ENCODE results near the gene TMEM39B.
"Not testable (repeated sequence)": the region's sequence is repeated elsewhere in the genome, so short reads cannot be mapped to it uniquely, and the experiment has no call there.

Gene TMEM39B

GRCh38 chr1:32077451-32077850 is 4.7 kb downstream of the TMEM39B start:
- intact Hi-C loops (cut with DNase I; ENCODE audit: low total_unique reads) = loop anchor here (10.0 kb wide), 1 partner anchor 413 kb away; no protein-coding TSS in a partner anchor
- Histone ChIP-seq H3K9me3 (no peaks in the 10 kb centered on the region), H3K36me3 (peaks cover 30 to 70% (median 49%) of the 10 kb centered on the region in 3 donors), H3K4me1 (peaks cover 0 to 9% (median 8%) of the 10 kb centered on the region in 4 donors), H3K27me3 (no peaks in the 10 kb centered on the region), H3K27ac (no peak overlapping the region), H3K4me3 (no peak overlapping the region)
- TF ChIP-seq CTCF (IDR thresholded peaks at IDR 0.05) = no peak
- no peak for DNase-seq

DNA sequence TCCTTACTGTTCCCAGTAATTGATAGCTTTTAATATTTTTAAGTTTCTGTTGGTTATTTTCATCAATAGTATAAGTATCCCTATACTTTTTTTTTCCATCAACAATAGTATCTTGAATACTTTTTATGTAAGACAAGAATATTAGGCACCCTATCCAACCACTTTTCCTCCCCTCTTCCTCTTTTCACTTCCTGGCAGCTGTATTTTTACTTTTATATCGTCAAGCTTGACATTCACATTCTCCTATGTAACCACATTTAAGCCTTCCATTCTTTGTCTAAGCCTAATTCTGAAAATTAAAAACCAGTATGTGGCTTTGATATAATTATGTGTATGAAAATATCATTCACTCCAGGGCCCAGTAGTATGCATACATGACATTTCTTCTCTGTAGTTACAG is 9.3 kb downstream of the TMEM39B start:
- Histone ChIP-seq H3K27me3 (no peaks in the 10 kb centered on the region), H3K36me3 (peaks cover 21 to 85% (median 57%) of the 10 kb centered on the region in 3 donors), H3K4me3 (no peak overlapping the region), H3K27ac (no peak overlapping the region), H3K9me3 (no peaks in the 10 kb centered on the region), H3K4me1 (no peaks in the 10 kb centered on the region)
- DNase-seq = no peak
- no peak for TF ChIP-seq CTCF (IDR thresholded peaks at IDR 0.05)
- intact Hi-C loops (cut with DNase I; ENCODE audit: low total_unique reads) = no loop called here

DNA sequence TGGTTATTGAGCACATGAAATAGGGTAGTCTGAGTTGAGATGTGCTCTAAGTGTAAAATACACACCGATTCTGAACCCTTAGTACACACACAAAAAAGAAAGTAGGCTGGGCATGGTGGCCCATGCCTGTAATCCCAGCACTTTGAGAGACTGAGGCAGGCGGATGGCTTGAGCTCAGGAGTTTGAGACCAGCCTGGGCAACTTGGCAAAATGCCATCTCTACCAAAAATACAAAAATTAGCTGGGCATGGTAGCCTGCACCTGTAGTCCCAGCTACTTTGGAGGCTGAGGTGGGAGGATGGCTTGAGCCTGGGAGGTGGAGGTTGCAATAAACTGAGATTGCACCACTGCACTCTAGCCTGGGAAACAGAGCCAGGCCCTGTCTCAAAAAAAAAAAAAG is 13.6 kb downstream of the TMEM39B start:
- intact Hi-C loops (cut with DNase I; ENCODE audit: low total_unique reads); H3K4me1 ChIP-seq; H3K4me3 ChIP-seq; H3K27ac ChIP-seq; H3K9me3 ChIP-seq; DNase-seq; H3K27me3 ChIP-seq: not testable (repeated sequence)
- peaks cover 5 to 78% (median 37%) of the 10 kb centered on the region in 3 donors for H3K36me3 ChIP-seq

GRCh38 chr1:32091176-32091575 is 18.4 kb downstream of the TMEM39B start:
- peaks cover 47 to 88% (median 57%) of the 10 kb centered on the region in 3 donors for H3K36me3 ChIP-seq
- H3K4me1 ChIP-seq = no peaks in the 10 kb centered on the region
- H3K9me3 ChIP-seq = no peaks in the 10 kb centered on the region
- H3K27ac ChIP-seq = no peak overlapping the region
- no peak overlapping the region for H3K4me3 ChIP-seq
- no peak for DNase-seq
- H3K27me3 ChIP-seq = no peaks in the 10 kb centered on the region
- intact Hi-C loops (cut with DNase I; ENCODE audit: low total_unique reads) = no loop called here
- TF ChIP-seq CTCF (IDR thresholded peaks at IDR 0.05) = no peak

- Histone ChIP-seq H3K9me3 (no peaks in the 10 kb centered on the region), H3K4me1 (no peaks in the 10 kb centered on the region), H3K27ac (no peak overlapping the region), H3K27me3 (no peaks in the 10 kb centered on the region), H3K4me3 (no peak overlapping the region), H3K36me3 (peaks cover 52 to 88% (median 57%) of the 10 kb centered on the region in 3 donors)
- no peak for TF ChIP-seq CTCF (IDR thresholded peaks at IDR 0.05)
- intact Hi-C loops (cut with DNase I; ENCODE audit: low total_unique reads) = no loop called here
- DNase-seq = no peak
These were observed 18.9 kb downstream of the TMEM39B start for GRCh38 chr1:32091591-32091990.

- TF ChIP-seq CTCF (IDR thresholded peaks at IDR 0.05) = no peak
- Histone ChIP-seq H3K36me3 (peaks cover 62 to 96% (median 67%) of the 10 kb centered on the region in 3 donors), H3K27me3 (no peaks in the 10 kb centered on the region), H3K4me3 (no peak overlapping the region), H3K9me3 (no peaks in the 10 kb centered on the region), H3K4me1 (no peaks in the 10 kb centered on the region), H3K27ac (no peak overlapping the region)
- intact Hi-C loops (cut with DNase I; ENCODE audit: low total_unique reads) = no loop called here
- DNase-seq = no peak
These were observed 22.2 kb downstream of the TMEM39B start for GRCh38 chr1:32094746-32095521.

All from tibial artery (tissue), 4 donors.